ENCODE results near the gene SEMA4C.

The SEMA4C gene

GRCh38 chr2:96878796-96879544 is 9.1 kb upstream of the SEMA4C start:
- H3K36me3 ChIP-seq (ENCODE audit: control insufficient read depth, insufficient read depth, low read length, severe bottlenecking) = no peaks in the 10 kb centered on the region
- H3K4me1 ChIP-seq (ENCODE audit: control insufficient read depth, insufficient read depth, low read length) = peaks cover 14% of the 10 kb centered on the region
- no peak overlapping the region for H3K4me3 ChIP-seq (ENCODE audit: low read length)
- H3K9ac ChIP-seq (ENCODE audit: low read length) = no peak overlapping the region
- no peaks in the 10 kb centered on the region for H3K9me3 ChIP-seq (ENCODE audit: control insufficient read depth, low read length)
- DNase-seq (ENCODE audit: low read depth) = no peak
- peaks cover 22% of the 10 kb centered on the region for H3K27me3 ChIP-seq (replicated peaks; ENCODE audit: control insufficient read depth, insufficient read depth, low read length)

- no peaks in the 10 kb centered on the region for H3K36me3 ChIP-seq (ENCODE audit: control insufficient read depth, insufficient read depth, low read length, severe bottlenecking)
- H3K4me3 ChIP-seq (ENCODE audit: low read length) = no peak overlapping the region
- H3K9me3 ChIP-seq (ENCODE audit: control insufficient read depth, low read length) = no peaks in the 10 kb centered on the region
- H3K9ac ChIP-seq (ENCODE audit: low read length) = no peak overlapping the region
- peaks cover 16% of the 10 kb centered on the region for H3K27me3 ChIP-seq (replicated peaks; ENCODE audit: control insufficient read depth, insufficient read depth, low read length)
- peaks cover 14% of the 10 kb centered on the region for H3K4me1 ChIP-seq (ENCODE audit: control insufficient read depth, insufficient read depth, low read length)
- no peak for DNase-seq (ENCODE audit: low read depth)
Observed at GRCh38 chr2:96878171-96878570, 8.3 kb upstream of the SEMA4C start.

- Histone ChIP-seq H3K36me3 (ENCODE audit: control insufficient read depth, insufficient read depth, low read length, severe bottlenecking) (no peaks in the 10 kb centered on the region), H3K4me3 (ENCODE audit: low read length) (no peak overlapping the region), H3K4me1 (ENCODE audit: control insufficient read depth, insufficient read depth, low read length) (peaks cover 14% of the 10 kb centered on the region), H3K9me3 (ENCODE audit: control insufficient read depth, low read length) (no peaks in the 10 kb centered on the region), H3K27me3 (replicated peaks; ENCODE audit: control insufficient read depth, insufficient read depth, low read length) (peaks cover 14% of the 10 kb centered on the region), H3K9ac (ENCODE audit: low read length) (no peak overlapping the region)
- DNase-seq (ENCODE audit: low read depth) = no peak
Observed at GRCh38 chr2:96877631-96878092, 7.8 kb upstream of the SEMA4C start.

DNA sequence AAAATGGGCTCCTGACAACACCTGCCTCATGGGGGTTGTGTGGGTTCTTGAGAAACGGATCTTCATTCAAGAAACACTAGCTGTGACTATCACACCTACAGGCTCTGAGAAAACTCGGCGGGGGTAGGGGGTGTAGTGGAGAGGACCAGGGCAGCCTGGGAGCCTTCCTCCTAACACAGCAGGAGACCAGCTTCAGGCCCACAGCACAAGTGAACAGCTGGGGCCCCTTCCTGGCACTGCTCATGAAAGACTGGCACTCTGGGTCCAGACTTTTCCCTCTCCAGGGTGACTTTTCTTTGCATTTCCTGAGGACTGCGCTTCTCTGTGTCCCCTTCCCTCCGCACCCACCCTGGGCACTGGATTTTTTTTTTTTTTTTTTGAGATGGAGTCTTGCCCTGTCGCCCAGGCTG is 7.2 kb upstream of the SEMA4C start:
- Histone ChIP-seq H3K9me3 (ENCODE audit: control insufficient read depth, low read length) (no peaks in the 10 kb centered on the region), H3K9ac (ENCODE audit: low read length) (no peak overlapping the region), H3K27me3 (replicated peaks; ENCODE audit: control insufficient read depth, insufficient read depth, low read length) (peaks cover 8% of the 10 kb centered on the region), H3K4me1 (ENCODE audit: control insufficient read depth, insufficient read depth, low read length) (peaks cover 14% of the 10 kb centered on the region), H3K36me3 (ENCODE audit: control insufficient read depth, insufficient read depth, low read length, severe bottlenecking) (no peaks in the 10 kb centered on the region), H3K4me3 (ENCODE audit: low read length) (no peak overlapping the region)
- DNase-seq (ENCODE audit: low read depth) = no peak

GRCh38 chr2:96876269-96877041 is 6.6 kb upstream of the SEMA4C start:
- no peaks in the 10 kb centered on the region for H3K36me3 ChIP-seq (ENCODE audit: control insufficient read depth, insufficient read depth, low read length, severe bottlenecking)
- no peaks in the 10 kb centered on the region for H3K9me3 ChIP-seq (ENCODE audit: control insufficient read depth, low read length)
- no peak for DNase-seq (ENCODE audit: low read depth)
- H3K27me3 ChIP-seq (replicated peaks; ENCODE audit: control insufficient read depth, insufficient read depth, low read length) = peaks cover 3% of the 10 kb centered on the region
- H3K4me3 ChIP-seq (ENCODE audit: low read length) = no peak overlapping the region
- peaks cover 8% of the 10 kb centered on the region for H3K4me1 ChIP-seq (ENCODE audit: control insufficient read depth, insufficient read depth, low read length)
- no peak overlapping the region for H3K9ac ChIP-seq (ENCODE audit: low read length)

GRCh38 chr2:96875498-96876268 is 5.8 kb upstream of the SEMA4C start:
- Histone ChIP-seq H3K9ac (ENCODE audit: low read length) (no peak overlapping the region), H3K4me3 (ENCODE audit: low read length) (no peak overlapping the region), H3K4me1 (ENCODE audit: control insufficient read depth, insufficient read depth, low read length) (peaks cover 6% of the 10 kb centered on the region), H3K27me3 (replicated peaks; ENCODE audit: control insufficient read depth, insufficient read depth, low read length) (peaks cover 3% of the 10 kb centered on the region), H3K36me3 (ENCODE audit: control insufficient read depth, insufficient read depth, low read length, severe bottlenecking) (no peaks in the 10 kb centered on the region), H3K9me3 (ENCODE audit: control insufficient read depth, low read length) (no peaks in the 10 kb centered on the region)
- no peak for DNase-seq (ENCODE audit: low read depth)

DNA sequence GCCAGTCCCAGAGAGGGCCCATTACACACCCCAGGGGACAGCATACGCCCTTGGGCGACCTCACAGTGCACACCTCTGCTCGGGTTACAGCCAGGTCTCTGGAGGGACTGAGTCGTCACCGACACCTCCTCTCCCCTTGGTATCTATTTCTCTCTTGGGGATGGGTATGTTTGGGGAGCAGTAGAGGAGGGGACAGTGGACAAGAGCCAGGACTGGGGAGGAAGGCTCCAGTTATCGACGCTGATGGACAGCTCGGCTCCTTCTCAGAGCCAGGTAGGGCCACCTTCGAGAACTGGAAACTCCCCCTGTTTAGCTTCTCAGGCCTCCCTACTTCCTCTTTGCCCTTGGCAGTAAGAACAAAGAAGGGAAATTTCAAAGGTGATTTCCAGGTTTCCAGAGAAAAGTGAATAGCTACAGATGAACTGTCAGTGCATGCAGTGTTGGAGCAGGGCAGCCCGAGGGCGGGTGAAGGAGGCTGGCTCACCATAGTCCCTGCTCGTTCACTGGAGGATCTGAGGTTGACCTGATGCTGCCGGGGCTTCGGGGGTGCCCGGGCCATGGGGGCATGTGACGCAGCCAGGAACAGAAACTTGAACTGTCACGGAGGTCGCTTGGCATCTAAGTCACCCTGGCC is 4.4 kb upstream of the SEMA4C start:
- Histone ChIP-seq H3K9me3 (ENCODE audit: control insufficient read depth, low read length) (no peaks in the 10 kb centered on the region), H3K4me3 (ENCODE audit: low read length) (no peak overlapping the region), H3K27me3 (replicated peaks; ENCODE audit: control insufficient read depth, insufficient read depth, low read length) (peaks cover 3% of the 10 kb centered on the region), H3K9ac (ENCODE audit: low read length) (no peak overlapping the region), H3K36me3 (ENCODE audit: control insufficient read depth, insufficient read depth, low read length, severe bottlenecking) (no peaks in the 10 kb centered on the region), H3K4me1 (ENCODE audit: control insufficient read depth, insufficient read depth, low read length) (peaks cover 11% of the 10 kb centered on the region)
- no peak for DNase-seq (ENCODE audit: low read depth)

GRCh38 chr2:96873651-96874096 is 3.8 kb upstream of the SEMA4C start:
- no peak overlapping the region for H3K4me3 ChIP-seq (ENCODE audit: low read length)
- no peaks in the 10 kb centered on the region for H3K36me3 ChIP-seq (ENCODE audit: control insufficient read depth, insufficient read depth, low read length, severe bottlenecking)
- no peak for DNase-seq (ENCODE audit: low read depth)
- peaks cover 3% of the 10 kb centered on the region for H3K27me3 ChIP-seq (replicated peaks; ENCODE audit: control insufficient read depth, insufficient read depth, low read length)
- no peak overlapping the region for H3K9ac ChIP-seq (ENCODE audit: low read length)
- peaks cover 11% of the 10 kb centered on the region for H3K4me1 ChIP-seq (ENCODE audit: control insufficient read depth, insufficient read depth, low read length)
- no peaks in the 10 kb centered on the region for H3K9me3 ChIP-seq (ENCODE audit: control insufficient read depth, low read length)

DNA sequence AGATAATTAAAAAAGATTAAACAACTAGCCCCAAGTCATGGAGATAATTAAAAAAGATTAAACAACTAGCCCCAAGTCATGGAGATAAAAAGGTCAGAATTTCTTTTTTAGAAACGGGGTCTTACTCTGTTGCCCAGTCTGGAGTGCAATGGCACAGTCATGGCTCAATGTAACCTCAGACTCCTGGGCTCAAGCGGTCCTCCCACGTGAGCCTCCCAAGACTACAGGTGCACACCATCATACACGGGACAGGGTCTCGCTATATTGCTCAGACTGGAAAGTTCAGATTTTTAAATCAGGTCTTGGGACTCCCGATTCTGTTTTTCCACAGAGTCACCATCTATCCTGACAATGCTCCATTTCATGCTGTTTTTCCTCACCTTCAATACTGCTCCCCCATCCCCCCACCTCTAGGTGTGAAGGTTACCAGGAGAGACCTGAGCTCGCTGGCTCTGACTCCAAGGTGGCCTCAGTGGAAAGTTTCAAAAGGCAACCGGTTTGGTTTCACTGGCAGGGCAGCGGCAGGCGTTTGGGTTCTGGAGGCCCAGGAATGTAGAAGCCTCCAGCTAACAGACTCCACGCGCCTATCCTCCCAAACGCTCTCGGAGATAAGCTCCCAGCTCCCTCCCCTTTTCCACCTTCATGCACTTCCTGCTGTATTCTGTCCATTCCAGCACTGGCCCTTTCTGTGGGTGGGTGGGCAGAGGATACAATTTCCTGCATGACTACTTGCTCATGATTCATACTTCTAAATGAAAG is 2.9 kb upstream of the SEMA4C start:
- H3K9ac ChIP-seq (ENCODE audit: low read length) = no peak overlapping the region
- H3K27me3 ChIP-seq (replicated peaks; ENCODE audit: control insufficient read depth, insufficient read depth, low read length) = peaks cover under 1% of the 10 kb centered on the region
- H3K36me3 ChIP-seq (ENCODE audit: control insufficient read depth, insufficient read depth, low read length, severe bottlenecking) = no peaks in the 10 kb centered on the region
- no peaks in the 10 kb centered on the region for H3K9me3 ChIP-seq (ENCODE audit: control insufficient read depth, low read length)
- peaks cover 14% of the 10 kb centered on the region for H3K4me1 ChIP-seq (ENCODE audit: control insufficient read depth, insufficient read depth, low read length)
- DNase-seq (ENCODE audit: low read depth) = no peak
- no peak overlapping the region for H3K4me3 ChIP-seq (ENCODE audit: low read length)

GRCh38 chr2:96870626-96871255 is 861 bp upstream of the SEMA4C start:
- H3K9me3 ChIP-seq (ENCODE audit: control insufficient read depth, low read length) = no peaks in the 10 kb centered on the region
- DNase-seq (ENCODE audit: low read depth) = no peak
- peaks cover 23% of the 10 kb centered on the region for H3K4me1 ChIP-seq (ENCODE audit: control insufficient read depth, insufficient read depth, low read length)
- H3K9ac ChIP-seq (ENCODE audit: low read length) = peak overlapping the region; percentile 82
- no peaks in the 10 kb centered on the region for H3K27me3 ChIP-seq (replicated peaks; ENCODE audit: control insufficient read depth, insufficient read depth, low read length)
- H3K4me3 ChIP-seq (ENCODE audit: low read length) = peak overlapping the region; percentile 80
- peaks cover 15% of the 10 kb centered on the region for H3K36me3 ChIP-seq (ENCODE audit: control insufficient read depth, insufficient read depth, low read length, severe bottlenecking)

All from adipocyte (in vitro differentiated cells).